Endothelial cell of umbilical vein (primary cell): Measurements from ENCODE around the gene COL4A2. TPM values are rescaled to one million over a fixed set of nuclear protein-coding genes. Genes with fewer than 3 reads are reported as not detected.

Experiments used
- BruUV-seq: library from RNA; stranded (reverse); fragments of 400-500 nt; replicated peaks from 2 replicates; lab custom pipeline; 2021; lab: Mats Ljungman, UMichigan
- CTCF ChIA-PET: fragments of 300-600, 350-600 bp; sonication (Branson Sonifier 250); formaldehyde crosslinking; loops from one replicate; lab custom pipeline; 2021; ENCODE audit warnings: antibody characterized with exemption, inconsistent platforms; lab: Charles Lee
- POLR2A ChIA-PET: fragments of 300-600, 350-600 bp; sonication (Branson Sonifier 250); formaldehyde crosslinking; loops from one replicate; lab custom pipeline; 2021; ENCODE audit warnings: antibody characterized with exemption, inconsistent platforms; lab: Charles Lee
- DNase-seq: peaks from one replicate; pipeline ENCODE4 v3.0.0-alpha.2; 2011; ENCODE audit warnings: low read depth, low spot score
- FAIRE-seq: peaks from 2 replicates; lab custom pipeline; 2011; peaks lifted over from hg19 to GRCh38; lab: Jason Lieb, UNC
- H2AFZ ChIP-seq: 2 replicates; pipeline ENCODE4 v1.6.0; 2012; ENCODE audit warnings: low read depth, low read length, control low read depth, inconsistent platforms
- H3K27ac ChIP-seq: 2 replicates; pipeline ENCODE4 v1.5.1; 2011; ENCODE audit warnings: low read depth, mild to moderate bottlenecking, control low read depth, low read length, moderate library complexity; ENCODE audit not compliant: insufficient read depth
- H3K27me3 ChIP-seq, 2 experiments: 2 replicates each; pipeline versions ENCODE4 v1.6.0 to v1.6.1; 2011; ENCODE audit warnings: low read length in 2 of 2, mixed read lengths in 1 of 2; ENCODE audit not compliant: control insufficient read depth in 2 of 2, insufficient read depth in 2 of 2
- H3K36me3 ChIP-seq, 2 experiments: 2 replicates in 1 of 2; 3 replicates in 1 of 2; pipeline ENCODE4 v1.5.1; 2011; ENCODE audit warnings: low read length in 2 of 2, mild to moderate bottlenecking in 1 of 2, moderate library complexity in 1 of 2; ENCODE audit not compliant: control insufficient read depth in 2 of 2, insufficient read depth in 2 of 2; ENCODE audit errors: extremely low read depth in 1 of 2
- H3K4me1 ChIP-seq: 3 replicates; pipeline ENCODE4 v1.5.1; 2011; ENCODE audit warnings: mild to moderate bottlenecking, low read length; ENCODE audit not compliant: control insufficient read depth, insufficient read depth; ENCODE audit errors: extremely low read depth
- H3K4me2 ChIP-seq: 2 replicates; pipeline ENCODE4 v1.6.1; 2011; ENCODE audit warnings: low read length, control low read depth, mixed read lengths; ENCODE audit not compliant: insufficient read depth
- H3K4me3 ChIP-seq, 3 experiments: fragments of 200-600 bp in 1 of 3; sonication (generic), shearing (Covaris generic) in 1 of 3; replicated peaks in 1 of 3; 2 replicates each; pipeline ENCODE4 v1.5.1; 2011 to 2016; ENCODE audit warnings: control low read depth in 3 of 3, low read length in 3 of 3, mild to moderate bottlenecking in 2 of 3, inconsistent platforms in 1 of 3, low read depth in 1 of 3, moderate library complexity in 1 of 3; ENCODE audit not compliant: insufficient read depth in 1 of 3
- H3K79me2 ChIP-seq: 2 replicates; pipeline ENCODE4 v1.6.0; 2012; ENCODE audit warnings: low read length, inconsistent platforms; ENCODE audit not compliant: control insufficient read depth, insufficient read depth
- H3K9ac ChIP-seq: replicated peaks from 2 replicates; pipeline ENCODE3; 2011; ENCODE audit warnings: low read length, control low read depth; ENCODE audit not compliant: insufficient read depth; ENCODE audit errors: extremely low read depth
- H3K9me1 ChIP-seq: replicated peaks from 3 replicates; pipeline ENCODE4 v1.6.0; 2011; ENCODE audit warnings: mild to moderate bottlenecking, low read length; ENCODE audit not compliant: control insufficient read depth, insufficient read depth; ENCODE audit errors: extremely low read depth
- H3K9me3 ChIP-seq: replicated peaks from 2 replicates; pipeline ENCODE4 v1.5.1; 2012; ENCODE audit warnings: low read length, inconsistent platforms; ENCODE audit not compliant: control insufficient read depth, insufficient read depth
- H4K20me1 ChIP-seq: replicated peaks from 2 replicates; pipeline ENCODE3; 2011; ENCODE audit warnings: mild to moderate bottlenecking, low read length; ENCODE audit not compliant: control insufficient read depth, insufficient read depth; ENCODE audit errors: extremely low read depth
- CTCF ChIP-seq, 2 donors: IDR thresholded peaks; 1 replicate in 1 of 2; 2 replicates in 1 of 2; pipeline ENCODE4 v1.5.1; 2011; ENCODE audit warnings: low read length in 2 of 2, mild to moderate bottlenecking in 2 of 2, moderate library complexity in 2 of 2, control low read depth in 1 of 2, inconsistent platforms in 1 of 2, low read depth in 1 of 2; ENCODE audit not compliant: insufficient read depth in 1 of 2; ENCODE audit errors: extremely low read depth in 1 of 2
- EZH2 ChIP-seq: IDR thresholded peaks from 2 replicates; pipeline ENCODE4 v1.6.1; 2012; ENCODE audit warnings: borderline replicate concordance, low read depth, mild to moderate bottlenecking, moderate library complexity, low read length, inconsistent platforms; ENCODE audit not compliant: severe bottlenecking
- FOS ChIP-seq: IDR thresholded peaks from 2 replicates; pipeline ENCODE4 v1.6.1; 2011; ENCODE audit warnings: mild to moderate bottlenecking, low read length, moderate library complexity, borderline replicate concordance; ENCODE audit not compliant: insufficient read depth
- GATA2 ChIP-seq: IDR thresholded peaks from 2 replicates; pipeline ENCODE4 v1.7.0; 2011; ENCODE audit warnings: low read depth, mild to moderate bottlenecking, moderate library complexity, mixed read lengths, low read length; ENCODE audit not compliant: insufficient read length, insufficient read depth
- JUN ChIP-seq: IDR thresholded peaks from 2 replicates; pipeline ENCODE4 v1.6.1; 2011; ENCODE audit warnings: borderline replicate concordance, low read depth; ENCODE audit not compliant: insufficient read length, insufficient read depth
- MYC ChIP-seq: IDR thresholded peaks from one replicate; pipeline ENCODE4 v1.6.1; 2011; ENCODE audit warnings: mild to moderate bottlenecking, low read depth, low read length
- POLR2A ChIP-seq: IDR thresholded peaks from 2 replicates; pipeline ENCODE4 v1.6.1; 2012; ENCODE audit warnings: low read depth, mild to moderate bottlenecking, control low read depth, low read length
- POLR2AphosphoS5 ChIP-seq: IDR thresholded peaks from 2 replicates; pipeline ENCODE4 v1.6.1; 2012; ENCODE audit warnings: low read depth, mild to moderate bottlenecking, control low read depth, low read length, moderate library complexity; ENCODE audit not compliant: insufficient read depth
- dilution Hi-C: fragments of 300-500 bp; cut with MboI; formaldehyde crosslinking; loops from one replicate; pipeline ENCODE4 v1.15.0; 2019; ENCODE audit warnings: low sequenced_read_pairs; ENCODE audit not compliant: extremely low pct_ligation_motif_present
- intact Hi-C: fragments of 100-400 bp; cut with micrococcal nuclease; formaldehyde crosslinking; loops from one replicate; pipeline ENCODE4 v1.10.0; 2022
- polyA plus RNA-seq, 4 experiments: library from polyadenylated mRNA; depleted of rRNA in 3 of 4; stranded (reverse) in 3 of 4; unstranded in 1 of 4; fragments of >200 nt; gene quantifications; 2 replicates each; pipeline versions ENCODE4 v1.2.1 to v1.2.3, GENCODE V29; 2011 to 2012; ENCODE audit warnings: missing spikeins in 1 of 4
- total RNA-seq: library from RNA; stranded (reverse); gene quantifications from 2 replicates; pipeline ENCODE4 v1.2.3, GENCODE V29; 2021
- TF ChIP-seq, protein P1 (sequence below): IDR thresholded peaks from 2 replicates; pipeline ENCODE4 v1.6.1; 2011; ENCODE audit not compliant: insufficient read depth, insufficient read length

The COL4A2 gene
- total and polyA plus RNA-seq, 2 donors (not counting 3 experiments of a cell fraction or from before 2014, with no cell fraction given) = 792 to 940 TPM

DNA sequence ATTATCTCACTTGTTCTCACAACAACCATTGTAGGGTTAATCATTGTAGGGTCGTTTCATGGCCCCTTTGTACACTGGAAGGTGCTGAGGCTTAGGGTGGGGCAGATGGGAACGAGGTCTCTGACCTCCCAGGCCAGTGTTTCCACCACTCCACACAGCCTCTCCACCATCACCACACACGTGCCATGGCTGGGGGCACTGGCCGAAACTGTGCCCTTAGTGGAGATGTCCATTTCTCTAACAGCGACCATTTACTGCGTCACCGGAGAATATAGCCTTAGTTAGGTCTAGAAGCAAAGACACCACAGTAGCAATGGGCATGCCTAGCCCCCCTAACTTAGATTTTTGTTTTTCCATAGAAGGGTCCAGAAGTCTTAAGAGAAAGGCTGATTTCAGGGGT is 36.6 kb upstream of the COL4A2 start:
- no peak overlapping the region for H2AFZ ChIP-seq
- H3K27ac ChIP-seq = no peak overlapping the region
- no peak for TF ChIP-seq POLR2AphosphoS5
- no peak for TF ChIP-seq POLR2A
- TF ChIP-seq, protein P1, sequence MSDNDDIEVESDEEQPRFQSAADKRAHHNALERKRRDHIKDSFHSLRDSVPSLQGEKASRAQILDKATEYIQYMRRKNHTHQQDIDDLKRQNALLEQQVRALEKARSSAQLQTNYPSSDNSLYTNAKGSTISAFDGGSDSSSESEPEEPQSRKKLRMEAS = no peak
- TF ChIP-seq EZH2 = no peak
- TF ChIP-seq GATA2 = no peak
- no peak for TF ChIP-seq MYC
- no peak for TF ChIP-seq JUN
- TF ChIP-seq FOS = no peak
- no peak for TF ChIP-seq CTCF (IDR thresholded peaks at IDR 0.05; ENCODE audit: extremely low read depth in 1 of 2, insufficient read depth in 1 of 2, low read depth in 1 of 2, low read length in 2 of 2)
- dilution Hi-C loops = no loop called here
- DNase-seq = no peak
- H3K9me3 ChIP-seq = no peaks in the 10 kb centered on the region
- H3K27me3 ChIP-seq = no peaks in the 10 kb centered on the region
- intact Hi-C loops = no loop called here
- FAIRE-seq = no peak
- ChIA-PET POLR2A (no interaction called here), CTCF (interaction anchor here (1.0 kb wide), 1 partner anchor 11 kb away, joined by 3 read pairs; no protein-coding TSS in a partner anchor)
- H3K4me1 ChIP-seq = peaks cover 20% of the 10 kb centered on the region
- no peaks in the 10 kb centered on the region for H3K9me1 ChIP-seq
- peaks cover 52% of the 10 kb centered on the region for H3K79me2 ChIP-seq
- H3K4me2 ChIP-seq = no peak overlapping the region
- H3K9ac ChIP-seq = no peak overlapping the region
- no peak overlapping the region for H3K4me3 ChIP-seq
- H3K36me3 ChIP-seq = peaks cover 6 to 8% of the 10 kb centered on the region in 2 experiments
- BruUV-seq = no TSS peak
- peaks cover 15% of the 10 kb centered on the region for H4K20me1 ChIP-seq
